Right lobe of liver (tissue), 6 donors: Measurements from ENCODE around the gene HDGFL1. TPM values are rescaled to one million over a fixed set of nuclear protein-coding genes. Genes with fewer than 3 reads are reported as not detected.

ENCODE experiments used
- ATAC-seq, 4 donors: fragments of 200-7000 bp; cut with Tn5 transposase; one replicate each; pipeline ENCODE4 v1.9.1; 2020; ENCODE audit warnings: mild to moderate bottlenecking in 4 of 4, moderate library complexity in 4 of 4
- DNase-seq, 3 donors: peaks; one replicate each; pipeline ENCODE4 v3.0.0-alpha.2; 2020
- H3K27ac ChIP-seq, 3 donors: fragments of 200-600 bp; one replicate each; pipeline ENCODE4 v1.8.0; 2022
- H3K27me3 ChIP-seq, 2 donors: fragments of 200-600 bp; one replicate each; pipeline ENCODE4 v1.8.0; 2022
- H3K36me3 ChIP-seq, 4 donors: fragments of 200-600 bp; sonication (generic) in 1 of 4; one replicate each; pipeline versions ENCODE4 v1.5.1 to v1.8.0; 2017 to 2022; ENCODE audit warnings: control low read depth in 1 of 4
- H3K4me1 ChIP-seq, 4 donors: fragments of 200-600 bp; sonication (generic) in 1 of 4; one replicate each; pipeline versions ENCODE4 v1.5.1 to v1.8.0; 2017 to 2022; ENCODE audit warnings: control low read depth in 1 of 4
- H3K4me3 ChIP-seq, 3 donors: fragments of 200-600 bp; one replicate each; pipeline ENCODE4 v1.8.0; 2022
- H3K9me3 ChIP-seq, 4 donors: fragments of 200-600 bp; sonication (generic) in 1 of 4; one replicate each; pipeline versions ENCODE4 v1.5.1 to v1.8.0; 2017 to 2022; ENCODE audit warnings: control low read depth in 1 of 4
- POLR2A ChIP-seq: fragments of 450-650 bp; IDR thresholded peaks from one replicate; pipeline ENCODE4 v1.6.1; 2017; ENCODE audit warnings: antibody characterized with exemption, mild to moderate bottlenecking
- WGBS: methylation state at CpG from one replicate; pipeline ENCODE4 v1.1.6; 2018; ENCODE audit warnings: low coverage, low lambda C conversion rate; ENCODE audit not compliant: insufficient coverage; ENCODE audit errors: missing lambda C conversion rate; 5-methylcytosine and 5-hydroxymethylcytosine counted together
- intact Hi-C, 2 donors: fragments of 100-400 bp; cut with DNase I; formaldehyde crosslinking; loops; one replicate each; pipeline versions ENCODE4 v1.11.2 to v1.14.1; 2022
- total RNA-seq, 6 experiments: library from RNA; depleted of rRNA in 2 of 6; stranded (reverse); fragments of >200 nt in 2 of 6; fragmentation: NEBNext Ultra II Directional in 3 of 6; extraction: Animal tissue kit (Norgen Biotek cat#: 25700) in 3 of 6; gene quantifications; one replicate each; pipeline versions ENCODE4 v1.1.0 to v1.2.4, GENCODE V29; 2016 to 2023
- TF ChIP-seq, protein P1 (sequence below), 4 donors: fragments of 200-600 bp in 3 of 4; fragments of 450-650 bp in 1 of 4; IDR thresholded peaks; one replicate each; pipeline versions ENCODE4 v1.5.1 to v1.8.0; 2016 to 2022; ENCODE audit warnings: antibody characterized with exemption in 4 of 4, mild to moderate bottlenecking in 2 of 4
- donor health status: DM: no; HTN: yes; CAD: no.
- donor health status: DM: no; HTN: no; CAD: no.
- donor health status: DM: no; HTN: no; CAD: no.
- donor health status: DM: no; HTN: yes; CAD: no.
- donor health status: DM: no; HTN: yes; CAD: no.

The HDGFL1 gene
- total RNA-seq, 6 experiments from 2014 or later, result not detected

DNA sequence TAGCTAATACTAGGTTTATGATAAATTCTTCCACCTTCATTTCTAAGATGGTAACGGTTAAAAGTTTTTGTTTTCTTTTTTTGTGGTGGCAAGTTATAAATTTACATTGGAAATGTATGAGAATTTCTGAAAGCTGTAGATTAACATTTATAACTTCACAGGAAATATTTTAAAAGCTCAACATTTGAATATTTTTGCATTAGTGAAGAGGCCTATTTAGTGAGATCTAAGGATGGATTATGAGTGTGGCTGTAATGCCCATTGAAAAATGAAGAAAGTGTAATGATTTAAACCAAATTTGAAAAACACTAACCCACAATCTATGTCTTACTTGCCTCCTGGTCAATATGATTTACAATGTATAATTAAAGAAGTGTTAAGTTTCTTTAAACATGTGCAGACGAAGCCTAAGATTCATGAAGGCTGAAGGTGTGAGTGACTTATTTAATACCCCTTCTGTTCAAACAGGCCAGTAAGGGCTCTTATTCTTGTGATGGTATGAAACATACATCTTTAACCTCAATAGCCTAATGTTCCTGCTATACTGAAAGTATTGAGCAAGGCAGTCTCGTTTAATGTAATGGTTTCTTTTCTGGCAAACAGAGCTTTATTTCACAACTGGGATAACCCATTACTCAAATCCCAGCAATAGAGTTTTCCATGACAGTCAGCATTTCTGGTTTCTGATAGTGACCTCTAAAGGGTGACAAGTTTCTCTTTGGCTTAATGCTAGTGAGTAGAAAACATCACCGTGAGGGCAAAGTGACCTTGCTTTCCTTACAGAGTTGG, 13.2 kb downstream of the HDGFL1 start:
- Histone ChIP-seq H3K9me3 (no peaks in the 10 kb centered on the region), H3K4me1 (no peaks in the 10 kb centered on the region), H3K4me3 (no peak overlapping the region), H3K27me3 (no peaks in the 10 kb centered on the region), H3K36me3 (no peaks in the 10 kb centered on the region), H3K27ac (no peak overlapping the region)
- 66% methylated on average over 4 of the region's 4 CpGs for WGBS
- TF ChIP-seq POLR2A, result no peak
- TF ChIP-seq, protein P1, sequence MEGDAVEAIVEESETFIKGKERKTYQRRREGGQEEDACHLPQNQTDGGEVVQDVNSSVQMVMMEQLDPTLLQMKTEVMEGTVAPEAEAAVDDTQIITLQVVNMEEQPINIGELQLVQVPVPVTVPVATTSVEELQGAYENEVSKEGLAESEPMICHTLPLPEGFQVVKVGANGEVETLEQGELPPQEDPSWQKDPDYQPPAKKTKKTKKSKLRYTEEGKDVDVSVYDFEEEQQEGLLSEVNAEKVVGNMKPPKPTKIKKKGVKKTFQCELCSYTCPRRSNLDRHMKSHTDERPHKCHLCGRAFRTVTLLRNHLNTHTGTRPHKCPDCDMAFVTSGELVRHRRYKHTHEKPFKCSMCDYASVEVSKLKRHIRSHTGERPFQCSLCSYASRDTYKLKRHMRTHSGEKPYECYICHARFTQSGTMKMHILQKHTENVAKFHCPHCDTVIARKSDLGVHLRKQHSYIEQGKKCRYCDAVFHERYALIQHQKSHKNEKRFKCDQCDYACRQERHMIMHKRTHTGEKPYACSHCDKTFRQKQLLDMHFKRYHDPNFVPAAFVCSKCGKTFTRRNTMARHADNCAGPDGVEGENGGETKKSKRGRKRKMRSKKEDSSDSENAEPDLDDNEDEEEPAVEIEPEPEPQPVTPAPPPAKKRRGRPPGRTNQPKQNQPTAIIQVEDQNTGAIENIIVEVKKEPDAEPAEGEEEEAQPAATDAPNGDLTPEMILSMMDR (IDR thresholded peaks at IDR 0.05), result no peak
- DNase-seq (no peak), ATAC-seq (no peak)
- intact Hi-C loops, result no loop called here

DNA sequence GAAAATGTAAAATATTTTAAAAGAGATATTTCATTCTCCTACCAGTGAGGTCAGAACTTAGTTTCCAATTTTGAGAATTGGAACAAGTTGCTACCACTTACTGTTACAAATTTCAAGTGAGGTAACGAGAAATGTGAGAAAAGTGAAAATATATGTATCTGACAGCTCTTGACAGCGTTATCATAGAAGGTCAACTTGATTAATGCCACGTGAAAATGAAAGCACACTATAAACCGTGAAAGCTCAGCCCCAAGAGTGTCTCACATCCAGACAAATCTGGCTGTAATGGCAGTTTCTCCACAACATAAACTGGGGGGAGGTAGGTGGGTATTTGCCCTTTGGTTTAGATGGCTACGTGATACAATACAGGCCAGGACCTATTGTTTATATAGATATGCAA, 13.9 kb downstream of the HDGFL1 start:
- TF ChIP-seq POLR2A, result no peak
- TF ChIP-seq, protein P1 (IDR thresholded peaks at IDR 0.05), result no peak
- ATAC-seq (no peak), DNase-seq (no peak)
- Histone ChIP-seq H3K9me3 (no peaks in the 10 kb centered on the region), H3K27ac (no peak overlapping the region), H3K4me1 (no peaks in the 10 kb centered on the region), H3K36me3 (no peaks in the 10 kb centered on the region), H3K27me3 (no peaks in the 10 kb centered on the region), H3K4me3 (no peak overlapping the region)
- intact Hi-C loops, result no loop called here
- WGBS, result 69% methylated on average over 5 of the region's 5 CpGs

DNA sequence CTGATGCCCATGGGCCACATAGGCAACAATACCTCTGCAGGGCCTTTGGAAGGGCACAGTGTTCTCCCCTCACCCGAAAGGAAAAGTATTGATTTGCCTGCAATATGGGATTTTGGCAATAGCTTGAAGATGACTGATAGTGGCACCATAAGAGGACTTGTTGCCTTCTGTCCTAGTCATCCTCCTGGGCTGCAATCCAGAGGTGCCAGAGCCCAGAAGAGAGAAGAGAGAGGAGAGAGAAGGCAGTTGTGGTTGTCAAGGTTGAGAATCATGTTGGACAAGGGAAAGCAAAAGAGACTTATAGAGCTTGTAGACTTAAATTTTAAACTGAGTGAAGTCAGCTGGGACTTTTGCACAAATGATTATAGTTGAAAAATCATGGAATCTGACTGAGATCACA, 14.6 kb downstream of the HDGFL1 start:
- intact Hi-C loops, result no loop called here
- Histone ChIP-seq H3K4me3 (no peak overlapping the region), H3K27me3 (no peaks in the 10 kb centered on the region), H3K4me1 (no peaks in the 10 kb centered on the region), H3K27ac (no peak overlapping the region), H3K36me3 (no peaks in the 10 kb centered on the region), H3K9me3 (no peaks in the 10 kb centered on the region)
- 43% methylated on average over 1 of the region's 1 CpG for WGBS
- DNase-seq (no peak), ATAC-seq (peak in 1 of 4 donors; percentile 36)
- TF ChIP-seq, protein P1 (IDR thresholded peaks at IDR 0.05), result no peak
- no peak for TF ChIP-seq POLR2A

DNA sequence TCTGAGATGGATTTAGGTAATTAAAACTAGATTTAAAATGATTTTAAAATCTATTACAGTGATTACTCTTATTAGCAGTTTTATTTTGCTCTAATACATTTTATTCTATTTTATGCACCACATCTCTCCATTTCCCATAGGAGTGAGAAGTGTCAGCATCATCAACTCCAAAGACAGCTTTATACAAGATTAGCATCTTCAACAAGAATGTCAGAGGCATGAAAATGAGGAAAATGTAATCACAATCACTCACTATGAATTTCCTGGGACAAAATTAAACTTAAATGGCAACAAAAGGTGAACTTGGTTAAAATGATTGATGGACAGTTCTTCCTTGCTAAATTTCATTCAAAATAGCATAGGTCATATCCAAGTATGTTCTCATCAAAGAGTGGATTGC, 19.8 kb downstream of the HDGFL1 start:
- ATAC-seq (no peak), DNase-seq (no peak)
- no peaks in the 10 kb centered on the region for H3K36me3 ChIP-seq
- no peaks in the 10 kb centered on the region for H3K9me3 ChIP-seq
- H3K4me1 ChIP-seq, result no peaks in the 10 kb centered on the region
- no peak for TF ChIP-seq POLR2A
- TF ChIP-seq, protein P1 (IDR thresholded peaks at IDR 0.05), result no peak
- H3K27ac ChIP-seq, result no peak overlapping the region
- H3K4me3 ChIP-seq, result no peak overlapping the region
- no peaks in the 10 kb centered on the region for H3K27me3 ChIP-seq
- intact Hi-C loops, result no loop called here
